Spleen (tissue), 7 donors: ENCODE results near the gene ATRN.
"Not testable (repeated sequence)": the region's sequence is repeated elsewhere in the genome, so short reads cannot be mapped to it uniquely, and the experiment has no call there.

Source experiments
- CTCF ChIP-seq, 11 experiments: fragments of 200-600 bp in 7 of 11; fragments of 450-650 bp in 4 of 11; sonication (generic) in 4 of 11; IDR thresholded peaks in 8 of 11; conservative IDR thresholded peaks in 3 of 11; 1 replicate in 7 of 11; 2 replicates in 4 of 11; pipeline versions ENCODE4 v1.4.0 to v1.8.0; 2016 to 2021; ENCODE audit warnings: antibody characterized with exemption in 11 of 11, inconsistent platforms in 4 of 11, mild to moderate bottlenecking in 1 of 11
- POLR2AphosphoS5 ChIP-seq, 3 donors: sonication (generic); formaldehyde crosslinking; IDR thresholded peaks; one replicate each; pipeline ENCODE4 v1.5.1; 2017; ENCODE audit warnings: antibody characterized with exemption in 3 of 3
- donor health status: DM: no; HTN: no; CAD: no; lungs with moderate emphysema.
- donor health status: DM: no; HTN: no; CAD: no.
- donor health status: DM: no; HTN: no; CAD: no.

DNA sequence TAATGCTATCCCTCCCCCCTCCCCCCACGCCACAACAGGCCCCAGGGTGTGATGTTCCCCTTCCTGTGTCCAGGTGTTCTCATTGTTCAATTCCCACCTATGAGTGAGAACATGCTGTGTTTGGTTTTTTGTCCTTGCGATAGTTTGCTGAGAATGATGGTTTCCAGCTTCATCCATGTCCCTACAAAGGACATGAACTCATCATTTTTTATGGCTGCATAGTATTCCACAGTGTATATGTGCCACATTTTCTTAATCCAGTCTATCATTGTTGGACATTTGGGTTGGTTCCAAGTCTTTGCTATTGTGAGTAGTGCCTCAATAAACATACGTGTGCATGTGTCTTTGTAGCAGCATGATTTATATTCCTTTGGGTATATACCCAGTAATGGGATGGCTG, 41.4 kb downstream of the ATRN start:
- TF ChIP-seq CTCF (IDR thresholded peaks at IDR 0.05 in 8 of 11, conservative IDR thresholded peaks at IDR 0.05 in 3 of 11); POLR2AphosphoS5 (IDR thresholded peaks at IDR 0.05): not testable (repeated sequence)
